GM12864 (cell line): ENCODE data around the gene TNIK.

Experiments used
- DNase-seq: peaks from one replicate; pipeline ENCODE4 v3.0.0-alpha.2; 2011; ENCODE audit warnings: low read depth
- H3K4me3 ChIP-seq: 2 replicates; pipeline ENCODE4 v1.5.1; 2011; ENCODE audit warnings: mild to moderate bottlenecking, low read depth, low read length, control low read depth
- TF ChIP-seq, protein P1 (sequence below): IDR thresholded peaks from 2 replicates; pipeline ENCODE4 v1.5.1; 2011; ENCODE audit warnings: low read depth, mild to moderate bottlenecking, moderate library complexity, low read length, control low read depth, inconsistent platforms; ENCODE audit errors: missing control alignments

Gene TNIK

DNA sequence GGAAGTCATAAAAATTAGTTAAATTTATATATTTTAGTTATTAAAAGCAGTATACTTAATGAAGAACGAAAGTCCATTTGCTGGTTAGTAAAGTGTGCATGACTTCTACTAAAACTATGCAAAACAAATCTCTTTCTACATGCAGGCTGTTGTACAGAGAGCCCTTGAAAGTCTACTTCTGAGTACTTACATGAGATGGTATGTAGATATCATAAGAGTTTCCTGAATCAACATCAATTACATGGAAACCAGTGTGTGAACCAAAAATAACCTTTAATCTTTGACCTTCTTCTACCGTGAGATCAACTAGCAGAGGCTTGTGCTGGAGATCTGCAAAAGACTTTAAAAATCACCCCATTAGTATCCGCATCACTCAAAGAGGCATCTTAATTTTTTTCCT lies 391.5 kb downstream of the TNIK start:
- DNase-seq: no peak
- TF ChIP-seq, protein P1, sequence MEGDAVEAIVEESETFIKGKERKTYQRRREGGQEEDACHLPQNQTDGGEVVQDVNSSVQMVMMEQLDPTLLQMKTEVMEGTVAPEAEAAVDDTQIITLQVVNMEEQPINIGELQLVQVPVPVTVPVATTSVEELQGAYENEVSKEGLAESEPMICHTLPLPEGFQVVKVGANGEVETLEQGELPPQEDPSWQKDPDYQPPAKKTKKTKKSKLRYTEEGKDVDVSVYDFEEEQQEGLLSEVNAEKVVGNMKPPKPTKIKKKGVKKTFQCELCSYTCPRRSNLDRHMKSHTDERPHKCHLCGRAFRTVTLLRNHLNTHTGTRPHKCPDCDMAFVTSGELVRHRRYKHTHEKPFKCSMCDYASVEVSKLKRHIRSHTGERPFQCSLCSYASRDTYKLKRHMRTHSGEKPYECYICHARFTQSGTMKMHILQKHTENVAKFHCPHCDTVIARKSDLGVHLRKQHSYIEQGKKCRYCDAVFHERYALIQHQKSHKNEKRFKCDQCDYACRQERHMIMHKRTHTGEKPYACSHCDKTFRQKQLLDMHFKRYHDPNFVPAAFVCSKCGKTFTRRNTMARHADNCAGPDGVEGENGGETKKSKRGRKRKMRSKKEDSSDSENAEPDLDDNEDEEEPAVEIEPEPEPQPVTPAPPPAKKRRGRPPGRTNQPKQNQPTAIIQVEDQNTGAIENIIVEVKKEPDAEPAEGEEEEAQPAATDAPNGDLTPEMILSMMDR: no peak
- H3K4me3 ChIP-seq: no peak overlapping the region

DNA sequence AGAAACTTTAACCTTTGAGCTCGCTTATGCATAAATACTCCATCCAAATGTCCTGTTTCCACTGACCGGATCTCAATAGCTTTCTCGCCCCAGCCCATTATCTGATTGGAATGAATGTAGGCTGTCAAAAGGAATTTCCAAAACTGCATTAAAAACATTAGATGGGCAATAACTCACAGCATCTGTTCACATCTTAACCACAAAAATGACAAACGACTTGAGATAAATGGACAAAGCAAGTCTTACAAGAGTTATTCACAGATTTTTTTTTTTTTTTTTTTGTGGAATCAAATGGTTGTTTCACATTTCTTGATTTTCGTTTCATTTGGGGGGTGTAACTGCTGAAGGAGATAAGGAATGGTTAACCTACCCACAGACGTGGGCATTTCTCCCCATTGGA lies 394.0 kb downstream of the TNIK start:
- TF ChIP-seq, protein P1: no peak
- DNase-seq: no peak
- no peak overlapping the region for H3K4me3 ChIP-seq

DNA sequence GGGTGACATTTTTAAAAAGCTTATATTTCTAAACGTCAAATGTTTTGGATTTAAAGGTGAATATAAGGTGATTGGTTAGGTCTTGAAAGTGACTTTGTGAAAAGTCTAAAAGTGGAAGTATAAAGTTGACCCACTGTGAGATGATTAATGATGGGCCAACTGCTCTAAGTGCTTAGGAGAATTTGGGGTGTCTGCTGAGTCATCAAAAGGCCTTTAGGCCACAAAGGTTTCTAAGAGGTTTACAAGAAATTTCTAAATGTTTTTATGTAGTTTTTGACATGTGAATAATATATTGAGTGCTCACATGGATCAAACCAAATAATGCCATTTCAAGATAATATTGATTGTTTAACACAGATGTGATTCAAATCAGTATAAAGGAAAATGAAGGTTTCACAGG lies 394.5 kb downstream of the TNIK start:
- no peak for DNase-seq
- TF ChIP-seq, protein P1: no peak
- H3K4me3 ChIP-seq: no peak overlapping the region

DNA sequence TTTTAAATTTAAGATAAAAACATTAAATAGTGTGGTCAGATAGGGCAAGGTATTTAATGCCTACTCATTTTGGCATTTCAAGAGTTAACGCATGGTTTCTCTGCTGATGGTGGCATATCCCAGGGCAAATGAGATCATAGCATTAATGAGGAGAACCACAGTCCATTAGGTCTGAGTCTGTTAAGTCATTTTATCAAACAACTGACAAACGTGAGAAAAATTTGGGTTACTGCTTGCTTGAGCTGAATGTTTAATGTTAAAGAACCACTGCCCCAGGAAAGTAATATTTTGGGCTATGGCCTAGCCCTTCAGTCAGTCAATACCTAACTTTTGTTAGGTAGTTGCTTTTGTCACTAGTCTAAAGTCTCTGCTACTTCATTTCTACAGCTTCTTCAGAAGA lies 395.7 kb downstream of the TNIK start:
- no peak for DNase-seq
- H3K4me3 ChIP-seq: no peak overlapping the region
- TF ChIP-seq, protein P1: no peak

DNA sequence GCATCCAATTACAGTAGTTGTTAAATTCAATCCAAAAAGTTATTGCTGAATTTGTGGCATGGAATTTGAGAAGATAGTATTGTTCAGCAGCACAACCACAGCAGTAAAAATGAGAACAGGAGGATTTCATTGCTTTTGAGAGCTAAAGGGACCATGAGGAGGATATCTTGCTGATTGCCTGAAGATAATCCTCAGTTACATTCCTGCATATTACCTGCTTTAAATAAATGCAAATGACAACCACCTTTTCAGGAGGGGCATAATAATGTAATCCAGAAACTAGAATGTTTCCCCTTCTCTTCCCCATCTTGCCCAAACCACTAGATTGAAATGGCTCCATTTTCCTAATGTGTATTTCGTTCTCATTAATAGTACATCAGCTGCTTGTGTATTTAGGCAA lies 398.5 kb downstream of the TNIK start:
- no peak for DNase-seq
- no peak overlapping the region for H3K4me3 ChIP-seq
- TF ChIP-seq, protein P1: no peak

DNA sequence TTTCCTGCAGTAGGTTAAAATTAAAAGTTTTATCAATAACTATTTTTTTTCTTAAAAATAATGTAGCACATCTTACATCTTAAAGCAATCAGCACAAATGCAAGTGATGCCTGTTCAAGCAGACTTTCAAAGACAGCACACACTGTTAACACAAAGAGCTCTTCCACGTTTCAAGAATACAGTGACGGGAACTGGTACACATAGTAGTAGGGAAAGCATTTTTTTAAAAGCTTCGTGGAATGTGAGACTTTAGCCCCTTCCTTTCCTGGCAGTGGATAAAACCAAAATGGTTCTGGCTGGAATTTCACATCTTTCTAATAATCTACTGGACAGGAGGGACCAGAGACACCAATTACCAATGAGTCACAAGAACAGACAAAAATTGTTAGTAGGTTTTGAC lies 400.2 kb downstream of the TNIK start:
- DNase-seq: no peak
- TF ChIP-seq, protein P1: no peak
- no peak overlapping the region for H3K4me3 ChIP-seq

DNA sequence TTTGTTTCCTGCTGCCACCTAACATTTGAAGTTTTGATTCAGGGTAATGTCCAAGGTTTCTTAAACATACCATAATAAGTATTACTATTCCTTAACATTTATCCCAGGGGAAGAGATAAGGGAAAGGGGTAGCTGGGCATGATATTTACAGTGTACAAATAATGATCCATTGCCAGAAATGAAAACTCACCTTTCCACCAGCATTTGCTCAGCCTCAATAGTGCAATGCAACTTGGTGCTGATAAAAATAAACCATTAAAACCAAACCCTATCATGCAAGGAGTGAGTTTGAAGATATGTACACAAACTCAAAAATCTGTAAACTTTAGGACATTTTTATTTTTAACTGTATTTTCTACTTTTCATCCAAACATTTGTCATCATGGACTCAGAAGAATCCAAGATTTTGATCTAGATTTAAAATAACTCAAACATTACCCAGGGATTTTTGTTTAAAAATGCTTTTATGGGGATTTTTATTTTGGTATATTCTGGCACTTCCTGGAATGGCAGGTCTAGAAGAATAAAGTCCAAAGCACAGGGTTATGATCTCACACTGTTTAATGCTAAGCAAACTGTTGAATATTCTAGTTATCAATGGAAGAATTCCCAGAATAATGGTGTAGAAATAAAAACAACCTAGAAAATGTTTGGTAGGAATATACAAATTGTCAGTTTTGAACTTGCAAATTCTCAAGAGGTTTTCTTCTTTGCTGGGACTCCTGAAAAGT lies 401.2 kb downstream of the TNIK start:
- H3K4me3 ChIP-seq: no peak overlapping the region
- no peak for DNase-seq
- TF ChIP-seq, protein P1: no peak
